H9 (cell line): Measurements from ENCODE around the gene MRPL1. TPM values are rescaled to one million over a fixed set of nuclear protein-coding genes. Genes with fewer than 3 reads are reported as not detected.

ENCODE experiments used
- DNase-seq: peaks from one replicate; pipeline ENCODE4 v3.0.0-alpha.2; 2017
- H2AFZ ChIP-seq: one replicate; pipeline ENCODE4 v1.6.1; 2013; ENCODE audit warnings: mild to moderate bottlenecking, low read length, control low read depth, moderate library complexity
- H2AK5ac ChIP-seq: 2 replicates; pipeline ENCODE4 v1.6.1; 2013; ENCODE audit warnings: low read length, control low read depth, mixed read lengths; ENCODE audit not compliant: insufficient read length
- H2BK120ac ChIP-seq: one replicate; pipeline ENCODE4 v1.6.1; 2013; ENCODE audit warnings: low read depth, mild to moderate bottlenecking, low read length, control low read depth, inconsistent platforms; ENCODE audit not compliant: poor library complexity, severe bottlenecking
- H2BK12ac ChIP-seq: 2 replicates; pipeline ENCODE4 v1.6.1; 2013; ENCODE audit warnings: low read length, control low read depth, mixed read lengths, low read depth; ENCODE audit not compliant: insufficient read length
- H2BK15ac ChIP-seq: 2 replicates; pipeline ENCODE4 v1.6.1; 2013; ENCODE audit warnings: low read depth, low read length, control low read depth
- H2BK20ac ChIP-seq: one replicate; pipeline ENCODE4 v1.6.1; 2013; ENCODE audit warnings: low read depth, mild to moderate bottlenecking, low read length, control low read depth, inconsistent platforms; ENCODE audit not compliant: poor library complexity, severe bottlenecking
- H2BK5ac ChIP-seq: 2 replicates; pipeline ENCODE4 v1.6.1; 2013; ENCODE audit warnings: low read length, control low read depth, mixed read lengths; ENCODE audit not compliant: insufficient read length
- H3K14ac ChIP-seq: 2 replicates; pipeline ENCODE4 v1.6.1; 2013; ENCODE audit warnings: low read length, control low read depth; ENCODE audit not compliant: insufficient read depth
- H3K18ac ChIP-seq: 2 replicates; pipeline ENCODE4 v1.6.1; 2013; ENCODE audit warnings: low read depth, mild to moderate bottlenecking, mixed read lengths, low read length, control low read depth; ENCODE audit not compliant: insufficient read length
- H3K23ac ChIP-seq: 2 replicates; pipeline ENCODE4 v1.6.1; 2013; ENCODE audit warnings: low read length, control low read depth, mixed read lengths, low read depth; ENCODE audit not compliant: insufficient read length
- H3K23me2 ChIP-seq: 2 replicates; pipeline ENCODE4 v1.6.1; 2013; ENCODE audit warnings: low read depth, mild to moderate bottlenecking, mixed read lengths, low read length, control low read depth; ENCODE audit not compliant: insufficient read length, poor library complexity, severe bottlenecking
- H3K27ac ChIP-seq: 2 replicates; pipeline ENCODE4 v1.5.1; 2013; ENCODE audit warnings: low read length, control low read depth, mixed read lengths, low read depth; ENCODE audit not compliant: insufficient read length
- H3K27me3 ChIP-seq: 2 replicates; pipeline ENCODE4 v1.6.1; 2013; ENCODE audit warnings: low read length, control low read depth, inconsistent platforms; ENCODE audit not compliant: insufficient read depth
- H3K4ac ChIP-seq: 2 replicates; pipeline ENCODE4 v1.6.1; 2013; ENCODE audit warnings: low read depth, mild to moderate bottlenecking, control low read depth, inconsistent platforms, low read length, moderate library complexity
- H3K4me1 ChIP-seq: 2 replicates; pipeline ENCODE4 v1.6.1; 2013; ENCODE audit warnings: low read length, control low read depth, inconsistent platforms; ENCODE audit not compliant: insufficient read depth
- H3K4me2 ChIP-seq: 2 replicates; pipeline ENCODE4 v1.6.1; 2013; ENCODE audit warnings: low read length, control low read depth, mixed read lengths; ENCODE audit not compliant: insufficient read length, insufficient read depth
- H3K56ac ChIP-seq: 2 replicates; pipeline ENCODE4 v1.6.1; 2013; ENCODE audit warnings: low read depth, mild to moderate bottlenecking, mixed read lengths, low read length, control low read depth; ENCODE audit not compliant: insufficient read length
- H3K79me1 ChIP-seq: 2 replicates; pipeline ENCODE4 v1.6.1; 2013; ENCODE audit warnings: low read depth, mild to moderate bottlenecking, moderate library complexity, low read length, control low read depth, inconsistent platforms; ENCODE audit not compliant: insufficient read depth, poor library complexity, severe bottlenecking
- H3K79me2 ChIP-seq: 2 replicates; pipeline ENCODE4 v1.6.1; 2013; ENCODE audit warnings: low read length, control low read depth, inconsistent platforms; ENCODE audit not compliant: insufficient read depth
- H3K9ac ChIP-seq: 2 replicates; pipeline ENCODE4 v1.6.1; 2013; ENCODE audit warnings: low read length, control low read depth, mixed read lengths; ENCODE audit not compliant: insufficient read length; ENCODE audit errors: extremely low read depth
- H3K9me3 ChIP-seq: one replicate; pipeline ENCODE4 v1.6.1; 2013; ENCODE audit warnings: low read depth, low read length, inconsistent platforms; ENCODE audit not compliant: control insufficient read depth
- H3T11ph ChIP-seq: one replicate; pipeline ENCODE4 v1.6.1; 2013; ENCODE audit warnings: mild to moderate bottlenecking, low read length, control low read depth, inconsistent platforms
- H4K20me1 ChIP-seq: one replicate; pipeline ENCODE4 v1.6.1; 2013; ENCODE audit not compliant: control insufficient read depth, insufficient read length, insufficient read depth
- H4K5ac ChIP-seq: 2 replicates; pipeline ENCODE4 v1.6.1; 2013; ENCODE audit warnings: low read depth, mild to moderate bottlenecking, mixed read lengths, low read length, control low read depth; ENCODE audit not compliant: insufficient read length
- H4K8ac ChIP-seq: replicated peaks from 2 replicates; pipeline ENCODE4 v1.6.1; 2013; ENCODE audit warnings: low read length, control low read depth, mixed read lengths, low read depth; ENCODE audit not compliant: insufficient read length
- H4K91ac ChIP-seq: 2 replicates; pipeline ENCODE4 v1.6.1; 2013; ENCODE audit warnings: low read depth, mild to moderate bottlenecking, moderate library complexity, mixed read lengths, low read length, control low read depth; ENCODE audit not compliant: insufficient read length
- H3K27ac Mint-ChIP-seq, 3 experiments: 2 replicates in 2 of 3; 3 replicates in 1 of 3; pipeline ENCODE4 v1.8.0; 2020 to 2021; ENCODE audit warnings: mixed read lengths in 3 of 3, mild to moderate bottlenecking in 1 of 3, moderate library complexity in 1 of 3
- H3K27me3 Mint-ChIP-seq: 2 replicates; pipeline ENCODE4 v1.8.0; 2021; ENCODE audit warnings: low read depth, mild to moderate bottlenecking, moderate library complexity, mixed read lengths
- H3K36me3 Mint-ChIP-seq, 3 experiments: 2 replicates in 2 of 3; 3 replicates in 1 of 3; pipeline ENCODE4 v1.8.0; 2020 to 2021; ENCODE audit warnings: low read depth in 3 of 3, mixed read lengths in 3 of 3; ENCODE audit not compliant: insufficient read depth in 1 of 3
- H3K4me1 Mint-ChIP-seq, 2 experiments: 2 replicates each; pipeline ENCODE4 v1.8.0; 2020; ENCODE audit warnings: mixed read lengths in 2 of 2
- H3K4me3 Mint-ChIP-seq, 2 experiments: 2 replicates in 1 of 2; 3 replicates in 1 of 2; pipeline ENCODE4 v1.8.0; 2020 to 2021; ENCODE audit warnings: mild to moderate bottlenecking in 2 of 2, mixed read lengths in 2 of 2, moderate library complexity in 1 of 2
- H3K9me3 Mint-ChIP-seq, 2 experiments: 2 replicates in 1 of 2; 3 replicates in 1 of 2; pipeline ENCODE4 v1.8.0; 2020; ENCODE audit warnings: mild to moderate bottlenecking in 2 of 2, mixed read lengths in 2 of 2, moderate library complexity in 1 of 2
- WGBS: extraction: QIAGEN DNeasy Blood & Tissue Kit; methylation state at CpG from one replicate; pipeline ENCODE4 v1.1.7; 2013; ENCODE audit warnings: missing lambda C conversion rate, low lambda C conversion rate, mixed read lengths; ENCODE audit not compliant: insufficient read length; ENCODE audit errors: extremely low coverage; 5-methylcytosine and 5-hydroxymethylcytosine counted together
- total RNA-seq: library from RNA; stranded (reverse); gene quantifications from 2 replicates; pipeline ENCODE4 v1.2.1, GENCODE V29; 2021
- TF ChIP-seq, protein P1 (sequence below): fragments of 200-600 bp; sonication (generic); conservative IDR thresholded peaks from 3 replicates; pipeline ENCODE4 v1.8.0; 2021; ENCODE audit warnings: antibody characterized with exemption, mild to moderate bottlenecking

The MRPL1 gene
- total RNA-seq, 1 experiment from 2014 or later = 39.0 TPM

DNA sequence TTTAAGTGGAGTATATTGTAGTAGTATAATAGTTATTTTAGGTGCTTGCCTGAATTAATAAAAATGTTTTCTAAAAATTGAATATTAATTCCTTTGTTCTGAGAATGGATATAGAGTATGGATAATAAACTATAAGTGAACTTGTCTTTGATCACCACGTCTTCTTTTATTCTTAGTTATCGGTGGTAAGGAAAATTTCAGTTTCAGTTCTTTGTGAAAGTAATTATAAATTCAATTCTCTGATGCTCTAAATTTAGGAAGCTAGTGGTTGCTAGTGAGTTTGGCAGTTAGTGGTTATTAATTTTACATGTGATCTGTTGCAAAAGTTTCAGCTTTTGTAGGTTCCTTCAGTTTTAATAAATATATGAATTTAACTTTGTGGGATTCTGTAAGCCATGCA is 30.8 kb downstream of the MRPL1 start:
- Mint-ChIP-seq H3K4me1 (no peaks in the 10 kb centered on the region), H3K27ac (no peak overlapping the region), H3K36me3 (peaks cover 0 to 44% (median 32%) of the 10 kb centered on the region in 3 experiments; a peak in 5 of 7 replicates), H3K4me3 (no peak overlapping the region), H3K27me3 (no peaks in the 10 kb centered on the region), H3K9me3 (no peaks in the 10 kb centered on the region)
- Histone ChIP-seq H2BK15ac (no peak overlapping the region), H3K4me2 (no peak overlapping the region), H4K5ac (no peak overlapping the region), H3K9ac (no peak overlapping the region), H2BK12ac (no peak overlapping the region), H4K91ac (no peak overlapping the region), H3K56ac (no peak overlapping the region), H2AFZ (no peak overlapping the region), H2AK5ac (no peak overlapping the region), H2BK20ac (no peak overlapping the region), H3K14ac (no peak overlapping the region), H3K27ac (no peak overlapping the region), H2BK5ac (no peak overlapping the region), H3K79me2 (no peaks in the 10 kb centered on the region), H3K27me3 (no peaks in the 10 kb centered on the region), H3K4me1 (no peaks in the 10 kb centered on the region), H3K23me2 (no peaks in the 10 kb centered on the region), H3K18ac (no peak overlapping the region), H4K20me1 (no peaks in the 10 kb centered on the region), H4K8ac (no peak overlapping the region), H3K9me3 (no peaks in the 10 kb centered on the region), H2BK120ac (no peak overlapping the region), H3T11ph (no peak overlapping the region), H3K23ac (no peak overlapping the region), H3K79me1 (no peaks in the 10 kb centered on the region), H3K4ac (no peak overlapping the region)
- DNase-seq = no peak
- TF ChIP-seq, protein P1, sequence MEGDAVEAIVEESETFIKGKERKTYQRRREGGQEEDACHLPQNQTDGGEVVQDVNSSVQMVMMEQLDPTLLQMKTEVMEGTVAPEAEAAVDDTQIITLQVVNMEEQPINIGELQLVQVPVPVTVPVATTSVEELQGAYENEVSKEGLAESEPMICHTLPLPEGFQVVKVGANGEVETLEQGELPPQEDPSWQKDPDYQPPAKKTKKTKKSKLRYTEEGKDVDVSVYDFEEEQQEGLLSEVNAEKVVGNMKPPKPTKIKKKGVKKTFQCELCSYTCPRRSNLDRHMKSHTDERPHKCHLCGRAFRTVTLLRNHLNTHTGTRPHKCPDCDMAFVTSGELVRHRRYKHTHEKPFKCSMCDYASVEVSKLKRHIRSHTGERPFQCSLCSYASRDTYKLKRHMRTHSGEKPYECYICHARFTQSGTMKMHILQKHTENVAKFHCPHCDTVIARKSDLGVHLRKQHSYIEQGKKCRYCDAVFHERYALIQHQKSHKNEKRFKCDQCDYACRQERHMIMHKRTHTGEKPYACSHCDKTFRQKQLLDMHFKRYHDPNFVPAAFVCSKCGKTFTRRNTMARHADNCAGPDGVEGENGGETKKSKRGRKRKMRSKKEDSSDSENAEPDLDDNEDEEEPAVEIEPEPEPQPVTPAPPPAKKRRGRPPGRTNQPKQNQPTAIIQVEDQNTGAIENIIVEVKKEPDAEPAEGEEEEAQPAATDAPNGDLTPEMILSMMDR = no peak
- no CpG with 5 or more reads among the region's 2 CpGs for WGBS
